Stimulated activated CD4-positive, alpha-beta T cell treated with anti-CD3 and anti-CD28 coated beads, TNF-alpha, amount 100 ng/mL, for 1 hour (primary cell): ENCODE data around the gene DTX4.

ENCODE experiments used
- DNase-seq, 3 donors: peaks; one replicate each; pipeline ENCODE4 v3.0.0-alpha.2; 2020; ENCODE audit warnings: low read depth in 3 of 3, low spot score in 1 of 3

The DTX4 gene

DNA sequence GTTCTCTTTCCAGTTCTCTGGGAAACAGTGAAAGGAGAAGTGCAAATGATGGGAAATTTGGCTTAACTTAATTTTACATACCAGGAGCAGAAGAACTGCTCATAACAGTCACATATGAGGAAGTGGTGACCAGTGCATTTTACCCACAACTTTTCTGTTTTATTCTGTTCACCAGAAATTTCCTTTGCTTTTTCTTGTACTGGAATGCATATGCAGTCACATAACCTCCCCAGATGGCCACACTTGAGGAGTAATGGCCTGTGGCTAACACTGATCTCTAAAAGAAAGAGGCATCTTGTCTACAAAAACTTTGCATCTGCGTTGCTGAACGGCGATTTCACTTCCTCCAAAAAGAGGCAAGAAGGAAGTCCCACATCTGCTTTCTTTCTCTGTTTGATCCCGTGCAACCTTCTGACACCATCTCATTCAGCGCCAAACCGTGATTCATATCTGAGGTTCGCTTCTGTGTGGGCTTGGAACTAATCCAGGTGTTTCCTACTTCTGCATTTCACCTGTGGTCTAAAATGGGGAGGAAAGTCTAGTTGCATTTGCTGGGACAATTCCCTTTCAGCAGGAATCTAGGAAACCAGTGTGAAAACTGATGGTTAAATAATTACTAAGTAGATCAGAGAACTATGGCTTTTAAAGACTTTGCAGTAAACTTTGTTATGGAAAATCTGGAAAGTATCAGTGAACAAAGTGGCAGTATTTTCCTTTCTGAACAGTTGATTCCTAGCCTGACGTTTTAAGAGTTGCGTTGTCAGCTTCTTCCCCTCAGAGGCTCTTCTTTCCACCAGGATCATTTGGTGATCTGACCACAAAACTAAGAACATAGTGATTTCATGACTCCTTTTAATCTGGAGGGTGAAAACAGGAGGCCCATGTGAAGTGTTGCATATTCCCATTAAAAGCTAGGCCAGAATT lies 45.0 kb downstream of the DTX4 start:
- DNase-seq: no peak

DNA sequence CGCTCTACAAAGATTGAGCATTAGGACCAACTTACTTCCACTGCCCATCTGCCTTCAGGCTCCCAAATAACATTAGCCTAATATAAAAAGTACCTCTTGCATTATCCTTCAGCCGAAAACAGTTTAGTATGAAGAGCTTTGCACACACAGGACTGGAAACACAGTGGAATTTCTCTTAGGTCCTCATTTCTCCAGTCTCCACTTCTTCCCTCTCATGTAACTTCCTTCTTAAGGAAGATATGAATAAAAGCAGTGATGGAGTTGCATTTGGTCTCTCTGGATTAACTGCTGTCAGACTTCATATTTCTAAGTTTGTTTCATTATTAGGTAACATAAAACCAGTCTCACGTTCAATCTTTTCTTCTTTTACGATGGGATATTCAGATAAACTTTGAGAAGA lies 46.4 kb downstream of the DTX4 start:
- DNase-seq: no peak

DNA sequence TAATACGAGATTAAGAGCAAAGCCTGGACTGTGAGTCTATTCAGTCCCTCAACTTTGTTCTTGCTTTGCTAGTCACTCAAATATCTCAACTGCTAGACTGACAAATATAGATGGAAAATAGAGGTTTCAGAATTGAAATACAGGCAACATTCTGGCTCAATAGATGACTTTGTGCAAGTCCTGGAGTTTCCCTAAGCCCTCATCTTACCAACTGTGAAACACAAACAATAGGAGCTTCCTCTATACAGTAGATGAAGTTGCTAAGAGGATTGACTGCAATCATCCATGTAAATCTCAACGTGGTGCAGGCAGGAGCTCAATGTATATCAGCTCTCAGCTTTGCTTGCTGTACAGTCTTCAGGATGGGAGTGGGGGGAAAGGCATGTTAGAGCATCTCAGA lies 47.0 kb downstream of the DTX4 start:
- DNase-seq: no peak

- DNase-seq: no peak
Measured at GRCh38 chr11:59219836-59220235, 47.9 kb downstream of the DTX4 start.

DNA sequence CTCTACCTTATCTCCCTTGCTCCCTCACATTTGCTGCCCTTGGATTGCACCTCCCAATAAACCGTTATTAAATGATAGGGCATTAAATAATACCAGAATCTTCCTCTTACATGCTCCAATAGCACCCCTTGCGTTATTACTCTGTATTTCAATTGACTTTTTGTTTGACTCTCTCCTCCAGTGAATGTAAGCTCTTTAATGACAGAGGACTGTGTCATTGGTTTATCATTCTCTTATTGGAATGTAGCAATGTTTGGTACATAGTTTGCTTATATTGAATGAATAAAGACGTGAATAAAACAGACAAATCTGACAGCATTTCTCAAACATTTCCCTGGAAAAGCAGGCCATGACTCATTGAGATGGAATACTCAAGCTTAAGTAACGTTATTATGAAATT lies 49.5 kb downstream of the DTX4 start:
- no peak for DNase-seq

- no peak for DNase-seq
Measured at GRCh38 chr11:59222464-59223060, 50.6 kb downstream of the DTX4 start.

GRCh38 chr11:59223177-59223576 lies 51.2 kb downstream of the DTX4 start:
- no peak for DNase-seq

- no peak for DNase-seq
Measured at GRCh38 chr11:59223611-59224010, 51.7 kb downstream of the DTX4 start.

DNA sequence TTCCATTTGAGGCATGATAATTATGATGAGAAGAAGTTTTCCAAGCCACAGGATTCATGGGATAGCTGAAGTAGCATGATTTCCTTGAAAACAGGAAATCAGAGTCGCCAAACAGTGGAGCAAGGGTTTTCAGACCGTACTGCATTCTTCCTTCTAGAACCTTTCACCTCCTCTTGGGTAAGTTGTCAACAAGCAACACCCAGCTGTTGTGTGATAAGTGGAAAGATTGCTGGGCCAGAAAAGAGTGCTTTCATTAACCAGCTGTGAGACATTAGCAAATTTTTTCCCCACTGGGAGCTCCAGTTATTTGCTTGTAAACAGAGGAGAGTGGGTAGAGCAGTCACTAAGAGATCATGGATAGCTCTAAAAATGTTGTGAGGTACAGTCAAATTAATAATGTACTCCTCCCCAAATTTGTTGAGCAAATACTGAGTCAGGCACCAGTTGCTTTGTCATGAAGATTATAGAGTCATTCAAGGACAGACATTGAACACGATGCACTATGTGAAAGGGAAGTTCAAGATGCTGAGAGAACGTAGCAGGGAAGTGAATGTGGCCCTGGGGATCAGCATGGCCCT lies 52.5 kb downstream of the DTX4 start:
- no peak for DNase-seq

DNA sequence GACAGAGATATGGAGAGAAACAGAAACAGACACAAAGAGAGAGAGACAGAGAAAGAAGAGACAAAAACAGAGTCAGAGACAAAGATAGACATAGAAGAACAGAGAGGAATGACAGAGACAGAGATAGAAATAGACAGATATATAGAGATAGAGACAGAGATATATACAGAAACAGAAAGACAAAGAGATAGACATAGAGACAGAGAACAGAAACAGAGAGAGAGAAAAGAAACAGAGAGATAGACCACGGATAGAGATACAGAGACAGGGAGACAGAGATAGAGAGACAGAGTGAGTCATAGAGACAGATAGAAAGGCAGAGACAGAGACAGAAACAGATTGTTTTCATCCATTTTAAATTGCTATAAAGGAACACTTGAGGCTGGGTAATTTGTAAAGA lies 53.1 kb downstream of the DTX4 start:
- no peak for DNase-seq

DNA sequence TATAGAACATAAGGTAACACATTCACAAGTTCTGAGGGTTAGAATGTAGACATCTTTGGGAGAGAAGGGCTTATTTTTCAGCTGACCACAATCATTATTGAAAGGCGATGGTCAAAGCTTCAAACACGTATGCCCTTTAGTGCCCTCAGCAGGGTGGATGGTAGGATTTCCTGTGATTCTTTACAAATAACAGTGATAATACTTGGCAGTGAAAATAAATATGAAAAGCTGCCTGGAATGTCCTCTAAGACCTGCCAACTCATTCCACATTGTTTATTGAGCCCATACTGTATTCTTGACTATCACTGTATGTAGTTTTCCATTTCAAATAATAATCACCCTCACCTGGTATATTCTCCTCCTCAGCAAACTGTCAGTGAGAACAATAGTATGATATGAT lies 54.5 kb downstream of the DTX4 start:
- no peak for DNase-seq

DNA sequence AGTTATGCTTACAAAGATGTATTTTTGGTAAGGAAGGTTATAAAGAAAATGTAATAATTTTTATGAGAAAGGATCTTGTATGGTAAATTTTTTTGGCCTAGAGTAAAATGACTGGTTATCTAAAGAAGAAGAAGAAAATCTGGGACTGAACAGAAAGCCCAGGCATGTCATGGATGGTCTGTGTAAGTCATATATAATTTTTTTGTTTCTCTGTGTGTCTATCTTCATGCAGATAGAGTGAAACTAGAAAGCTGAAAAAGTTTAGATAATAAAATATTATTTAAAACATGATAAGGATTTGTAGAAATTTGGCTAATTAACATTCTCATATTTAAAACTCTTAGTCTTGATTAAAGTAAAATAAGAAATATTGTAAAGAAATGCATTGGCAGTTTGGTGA lies 68.4 kb downstream of the DTX4 start:
- DNase-seq: no peak

DNA sequence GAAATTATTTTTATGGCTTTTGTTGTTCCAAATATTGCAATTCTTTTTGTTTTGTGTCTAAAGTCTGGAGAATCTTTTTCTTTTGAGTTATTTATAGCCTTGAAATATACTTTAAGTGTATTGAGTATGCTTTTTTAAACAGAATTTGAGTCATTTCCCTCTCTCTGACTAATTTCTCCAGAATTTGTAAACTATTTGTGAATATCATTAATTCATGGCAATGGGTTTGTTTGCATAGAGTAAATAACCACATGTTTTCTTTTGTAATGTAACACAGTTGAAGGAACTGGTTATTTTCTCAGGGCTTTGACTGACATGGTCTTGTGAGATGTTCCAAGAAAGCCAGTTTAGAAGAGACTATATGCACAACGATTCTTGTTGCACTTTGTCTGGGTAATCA lies 71.7 kb downstream of the DTX4 start:
- no peak for DNase-seq

- no peak for DNase-seq
Measured at GRCh38 chr11:59247531-59248227, 75.7 kb downstream of the DTX4 start.

DNA sequence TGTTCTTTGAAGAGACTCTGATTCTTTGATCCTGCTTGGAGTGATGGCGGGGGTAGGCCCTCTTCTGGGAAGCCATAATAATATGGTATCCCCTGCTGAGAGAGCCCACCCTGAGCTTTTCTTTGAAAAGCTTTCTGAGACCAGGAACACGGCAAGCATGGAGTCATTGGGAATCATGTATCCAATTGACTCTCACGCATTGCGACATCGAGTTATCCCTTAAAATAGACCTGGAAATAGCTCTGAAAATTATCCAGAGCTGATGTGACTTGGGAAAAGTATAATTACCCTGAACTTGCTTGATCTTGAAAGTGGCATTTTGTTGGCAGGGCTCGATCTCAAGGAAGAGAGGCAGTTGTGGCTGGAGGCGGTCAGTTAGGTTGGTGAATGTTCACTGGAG lies 77.6 kb downstream of the DTX4 start:
- DNase-seq: no peak

DNA sequence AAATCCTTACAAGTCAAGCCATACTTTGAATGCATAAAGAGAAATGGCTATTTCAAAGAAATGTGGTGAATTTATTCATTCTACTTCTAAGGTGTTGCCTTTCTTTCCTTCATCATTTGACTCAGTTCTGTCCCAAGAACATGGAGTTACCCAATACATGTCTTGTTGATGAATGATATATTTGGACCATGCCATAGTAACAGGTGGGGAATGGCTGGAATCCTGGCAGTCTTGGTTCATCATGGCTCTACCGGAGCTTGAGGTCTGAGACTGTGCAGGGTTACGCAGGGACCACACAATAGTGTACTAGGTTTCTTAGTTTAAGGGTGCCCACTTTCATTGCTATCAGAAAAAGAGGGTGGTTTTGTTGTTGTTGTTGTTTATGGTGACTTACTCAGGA lies 81.1 kb downstream of the DTX4 start:
- DNase-seq: no peak

DNA sequence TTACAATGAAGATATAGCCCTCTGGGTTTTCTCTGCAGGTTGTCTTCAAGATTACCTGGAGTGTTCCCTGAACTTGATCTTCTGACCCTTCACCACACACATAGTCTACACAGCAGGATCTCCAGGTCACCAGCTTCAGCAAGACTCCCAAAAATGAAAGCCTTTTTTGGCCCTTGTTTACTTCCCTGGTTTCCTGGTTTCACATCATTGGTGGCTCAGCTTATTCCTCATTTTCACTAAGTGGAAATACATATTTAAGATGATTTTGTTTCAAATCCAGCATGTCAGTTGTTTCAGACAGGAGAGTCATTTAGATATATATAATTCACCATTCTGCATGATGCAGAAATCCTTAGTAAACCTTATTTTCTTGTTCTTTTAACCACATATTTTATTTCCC lies 82.4 kb downstream of the DTX4 start:
- no peak for DNase-seq

GRCh38 chr11:59255281-59255680 lies 83.3 kb downstream of the DTX4 start:
- no peak for DNase-seq
